Hepatocyte (in vitro differentiated cells): ENCODE data around the gene NDRG3.

Experiments
- EZH2 ChIP-seq: fragments of 200-600 bp; sonication (generic); IDR thresholded peaks from 2 replicates; pipeline ENCODE4 v1.6.1; 2016; ENCODE audit warnings: antibody characterized with exemption, mild to moderate bottlenecking, borderline replicate concordance
- EZH2phosphoT487 ChIP-seq: fragments of 200-600 bp; sonication (generic); IDR thresholded peaks from one replicate; pipeline ENCODE4 v1.6.1; 2018; ENCODE audit warnings: antibody characterized with exemption, mild to moderate bottlenecking, low read depth, moderate library complexity; ENCODE audit not compliant: unreplicated experiment, severe bottlenecking
- TF ChIP-seq, protein P1 (sequence below): fragments of 200-600 bp; sonication (generic); IDR thresholded peaks from 2 replicates; pipeline ENCODE4 v1.5.1; 2016; ENCODE audit warnings: antibody characterized with exemption, mild to moderate bottlenecking; ENCODE audit not compliant: poor library complexity

DNA sequence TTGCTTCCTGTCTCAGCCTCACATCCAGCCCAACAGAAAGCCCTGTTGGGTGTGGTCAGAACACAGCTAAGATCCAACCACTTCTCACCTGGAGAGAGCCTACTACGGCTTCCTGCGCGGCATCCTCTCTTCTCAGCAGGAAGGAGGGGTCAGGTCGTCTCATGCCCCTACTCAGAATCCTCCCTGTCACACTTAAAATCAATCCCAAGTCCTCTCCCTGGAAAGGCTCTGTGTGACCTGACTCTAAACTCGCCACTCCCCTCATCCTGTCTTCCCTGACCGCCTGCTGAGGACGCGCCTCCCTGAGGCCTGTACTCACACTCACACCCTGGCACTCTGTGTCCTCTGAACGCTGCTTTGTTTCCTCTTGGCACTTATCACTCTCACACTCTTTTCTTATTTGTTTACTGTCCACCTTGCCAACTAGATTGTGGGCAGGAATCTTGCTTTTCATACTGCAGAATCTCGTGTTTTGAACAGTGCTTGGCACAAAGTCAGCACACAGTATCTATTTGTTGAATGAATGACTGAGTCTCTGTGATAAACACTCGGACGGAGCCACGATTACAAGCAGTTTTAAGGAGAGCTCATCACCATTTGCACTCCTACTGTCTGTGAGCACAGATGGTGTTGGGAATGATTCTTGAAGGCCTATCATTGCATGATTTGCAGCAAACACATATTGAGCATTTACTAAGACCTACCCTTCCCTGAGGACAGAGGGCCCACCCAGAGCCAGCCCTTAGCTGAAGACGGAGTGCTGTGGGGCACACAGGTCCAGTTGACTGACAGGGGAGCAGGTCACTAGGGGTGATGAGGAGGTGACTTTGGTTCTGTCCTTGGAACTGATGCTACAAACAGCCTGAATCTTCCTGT, 121.6 kb downstream of the NDRG3 start:
- TF ChIP-seq, protein P1, sequence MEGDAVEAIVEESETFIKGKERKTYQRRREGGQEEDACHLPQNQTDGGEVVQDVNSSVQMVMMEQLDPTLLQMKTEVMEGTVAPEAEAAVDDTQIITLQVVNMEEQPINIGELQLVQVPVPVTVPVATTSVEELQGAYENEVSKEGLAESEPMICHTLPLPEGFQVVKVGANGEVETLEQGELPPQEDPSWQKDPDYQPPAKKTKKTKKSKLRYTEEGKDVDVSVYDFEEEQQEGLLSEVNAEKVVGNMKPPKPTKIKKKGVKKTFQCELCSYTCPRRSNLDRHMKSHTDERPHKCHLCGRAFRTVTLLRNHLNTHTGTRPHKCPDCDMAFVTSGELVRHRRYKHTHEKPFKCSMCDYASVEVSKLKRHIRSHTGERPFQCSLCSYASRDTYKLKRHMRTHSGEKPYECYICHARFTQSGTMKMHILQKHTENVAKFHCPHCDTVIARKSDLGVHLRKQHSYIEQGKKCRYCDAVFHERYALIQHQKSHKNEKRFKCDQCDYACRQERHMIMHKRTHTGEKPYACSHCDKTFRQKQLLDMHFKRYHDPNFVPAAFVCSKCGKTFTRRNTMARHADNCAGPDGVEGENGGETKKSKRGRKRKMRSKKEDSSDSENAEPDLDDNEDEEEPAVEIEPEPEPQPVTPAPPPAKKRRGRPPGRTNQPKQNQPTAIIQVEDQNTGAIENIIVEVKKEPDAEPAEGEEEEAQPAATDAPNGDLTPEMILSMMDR = no peak
- TF ChIP-seq EZH2 (no peak), EZH2phosphoT487 (no peak)
